GM19240 (cell line): ENCODE measurements around the gene CTNNA1.
"Not testable (repeated sequence)": the region's sequence is repeated elsewhere in the genome, so short reads cannot be mapped to it uniquely, and the experiment has no call there.

Experiments used
- DNase-seq: peaks from one replicate; pipeline ENCODE4 v3.0.0; 2011; ENCODE audit warnings: low spot score; ENCODE audit not compliant: insufficient read length

Gene CTNNA1

DNA sequence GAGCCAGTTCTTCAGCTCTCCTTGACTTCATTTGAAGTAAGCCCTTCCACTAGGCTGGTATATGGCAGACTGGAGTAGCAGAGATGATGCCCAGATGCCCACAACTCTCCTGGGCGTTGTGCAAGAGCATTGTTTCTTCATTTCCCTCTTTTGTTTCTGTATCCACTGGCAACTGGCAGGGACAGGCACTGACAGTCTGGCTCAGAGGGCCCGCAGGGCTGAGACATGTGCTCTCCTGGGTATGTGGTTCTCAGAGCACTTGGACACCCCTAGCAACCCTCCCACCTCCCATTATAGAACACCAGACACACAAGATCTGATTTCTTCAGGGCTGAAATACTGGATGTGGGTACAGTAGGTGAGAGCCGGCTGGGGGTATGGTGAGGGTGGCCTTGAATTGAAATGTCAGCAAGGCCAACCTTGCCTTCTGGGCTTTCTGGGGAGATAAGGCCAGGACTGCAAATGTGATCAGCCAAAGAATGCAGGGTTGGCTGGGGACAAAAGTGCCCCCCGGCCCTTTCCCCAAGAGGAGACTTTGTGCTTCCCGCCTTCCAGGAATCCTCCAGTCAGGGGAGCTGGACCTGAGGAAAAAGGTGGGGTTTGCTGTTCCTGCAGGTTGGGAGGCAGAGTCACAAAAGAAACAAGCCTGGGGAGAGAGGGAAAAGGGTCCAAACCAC, 28.6 kb upstream of the CTNNA1 start:
- DNase-seq: no peak

DNA sequence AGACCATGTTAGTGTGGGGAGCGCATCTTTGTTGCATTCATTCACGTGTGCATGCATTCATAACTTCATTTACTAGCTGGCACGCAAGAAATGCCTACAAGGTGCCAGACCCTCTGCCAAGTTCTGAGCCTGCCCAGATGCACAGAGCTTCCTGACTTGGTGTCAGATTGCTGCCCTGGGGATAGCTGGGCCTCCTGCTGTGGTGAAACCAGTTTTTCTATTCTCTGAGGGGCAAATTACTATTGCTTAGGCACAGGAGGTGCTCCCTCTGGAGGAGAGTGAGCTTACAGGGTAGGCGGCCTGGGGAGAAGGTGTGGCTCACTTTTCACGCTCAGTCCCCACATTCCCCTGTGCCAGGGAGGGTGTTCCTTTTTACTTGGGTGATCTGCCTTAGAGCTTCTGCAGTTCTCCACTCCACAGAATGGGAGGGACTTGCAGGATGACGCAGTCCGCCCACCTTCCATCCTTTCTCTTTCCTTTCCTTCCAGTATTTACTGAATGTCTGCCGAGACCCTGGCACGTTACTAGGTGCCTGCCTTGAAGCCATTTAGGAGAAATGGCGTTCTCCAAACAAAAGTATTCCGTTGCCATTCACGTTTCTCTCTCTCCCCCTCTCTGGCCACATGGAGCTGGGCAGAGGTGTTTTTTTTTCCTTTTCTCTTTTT, 27.9 kb upstream of the CTNNA1 start:
- DNase-seq: no peak

GRCh38 chr5:138725818-138726416, 27.3 kb upstream of the CTNNA1 start:
- no peak for DNase-seq

DNA sequence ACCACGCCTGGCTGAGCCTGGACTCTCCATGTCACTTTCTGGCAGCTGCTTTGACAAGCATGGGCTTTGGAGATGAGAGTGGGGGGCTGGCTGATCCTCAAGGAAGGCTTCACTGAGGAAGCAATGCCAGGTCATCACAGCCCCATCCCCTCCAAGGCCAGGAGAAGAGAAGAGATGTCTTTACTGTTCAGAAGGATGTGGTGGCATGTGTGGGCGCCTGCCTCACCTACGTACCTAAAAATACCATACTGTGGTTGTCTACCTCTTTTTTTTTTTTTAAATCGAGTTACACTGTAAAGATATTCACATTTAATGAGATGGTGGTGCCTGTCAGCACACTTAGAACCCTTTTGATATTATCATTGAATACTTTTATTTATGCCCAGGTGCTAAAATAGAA, 26.4 kb upstream of the CTNNA1 start:
- no peak for DNase-seq

- DNase-seq: not testable (repeated sequence)
Observed at GRCh38 chr5:138730496-138730895, 22.7 kb upstream of the CTNNA1 start.

DNA sequence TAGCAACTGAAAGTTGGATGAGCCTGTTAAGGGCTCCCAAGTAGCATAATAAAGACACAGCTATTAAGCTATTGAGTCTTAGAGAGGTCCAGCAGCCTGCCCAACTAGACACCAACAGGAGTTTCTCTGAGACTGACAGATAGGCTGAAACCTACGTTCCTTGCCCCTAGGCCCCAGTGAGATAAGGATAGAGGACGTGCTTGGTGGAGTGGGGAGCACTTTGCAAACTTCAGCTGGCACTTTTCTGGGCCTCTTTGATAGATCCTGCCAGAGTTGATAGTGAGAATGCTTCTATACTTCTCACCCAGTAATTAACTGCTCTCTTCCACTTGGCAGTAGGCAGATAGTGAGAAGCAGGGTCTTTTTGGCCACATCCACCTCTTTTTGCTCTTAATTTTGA, 20.8 kb upstream of the CTNNA1 start:
- DNase-seq: no peak

DNA sequence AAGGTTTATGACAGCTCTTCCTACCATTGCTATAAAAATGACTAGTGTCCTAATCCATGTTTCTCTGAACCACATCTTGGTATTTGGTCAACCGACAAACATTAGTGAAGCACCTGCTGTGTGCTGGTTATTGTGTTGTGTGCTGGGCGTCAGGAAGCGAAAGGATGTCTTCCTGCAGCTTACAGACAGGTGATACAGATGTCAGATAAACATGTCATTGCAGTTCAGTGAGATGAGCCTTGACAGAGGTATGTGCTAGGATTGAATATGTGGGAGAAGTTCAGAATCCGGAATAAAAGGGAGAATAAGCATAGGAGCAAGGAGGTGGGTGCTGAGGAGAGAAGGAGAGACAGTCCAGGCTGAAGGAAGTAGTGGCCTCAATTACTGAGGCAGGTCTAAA, 20.3 kb upstream of the CTNNA1 start:
- no peak for DNase-seq

DNA sequence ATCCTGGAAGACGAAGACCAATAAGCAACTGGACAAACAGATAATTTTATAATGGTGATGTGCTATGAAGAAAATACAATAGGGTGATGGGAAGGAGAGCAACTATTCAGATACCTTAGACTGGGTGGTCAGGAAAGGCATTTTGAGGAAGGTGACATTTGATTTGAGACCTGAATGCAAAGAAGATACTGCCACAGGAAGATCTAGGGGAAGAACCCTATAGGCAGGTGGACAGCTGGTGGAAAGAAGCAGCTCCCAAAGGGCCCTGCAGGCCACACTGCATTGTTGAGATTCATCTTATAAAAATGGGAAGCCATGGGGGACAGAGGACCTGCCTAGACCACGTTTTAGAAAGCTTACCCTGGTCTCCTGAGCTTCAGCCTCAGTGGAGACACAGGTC, 19.7 kb upstream of the CTNNA1 start:
- DNase-seq: no peak

GRCh38 chr5:138736293-138736692, 16.9 kb upstream of the CTNNA1 start:
- DNase-seq: no peak

DNA sequence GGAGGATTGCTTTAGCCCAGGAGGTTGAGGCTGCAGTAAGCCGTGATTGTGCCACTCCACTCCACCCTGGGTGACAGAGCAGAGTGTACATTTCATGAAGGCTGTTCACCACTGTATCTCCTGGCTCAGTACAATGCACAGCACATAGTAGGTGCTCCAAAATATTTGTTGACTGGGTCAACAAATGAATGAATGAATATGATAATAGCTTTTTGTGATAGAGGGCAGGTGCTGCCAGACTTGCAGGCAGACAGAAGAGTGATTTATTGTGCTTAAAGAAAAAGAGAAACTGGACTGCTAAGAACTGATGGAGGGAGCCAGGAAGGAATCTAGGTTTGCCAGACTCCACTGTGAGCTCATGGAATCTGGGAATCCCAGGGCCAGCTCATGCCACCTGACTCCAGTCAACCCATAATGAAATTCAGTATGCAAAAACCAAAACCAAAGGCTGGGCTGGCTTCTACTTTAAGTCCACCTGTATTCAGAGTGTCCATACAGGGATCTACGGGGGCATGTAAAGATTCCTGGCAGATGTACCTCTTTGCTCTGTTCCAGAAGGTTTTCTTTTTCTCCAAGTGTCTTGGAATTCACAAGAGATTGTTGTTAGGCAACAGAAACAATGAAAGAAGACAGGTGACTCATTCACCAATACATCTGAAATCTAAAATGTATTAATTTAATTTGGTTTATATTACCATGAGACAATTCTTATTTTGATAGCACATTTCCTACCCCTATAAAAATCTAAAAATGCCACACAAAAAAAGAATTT, 15.5 kb upstream of the CTNNA1 start:
- DNase-seq: no peak

DNA sequence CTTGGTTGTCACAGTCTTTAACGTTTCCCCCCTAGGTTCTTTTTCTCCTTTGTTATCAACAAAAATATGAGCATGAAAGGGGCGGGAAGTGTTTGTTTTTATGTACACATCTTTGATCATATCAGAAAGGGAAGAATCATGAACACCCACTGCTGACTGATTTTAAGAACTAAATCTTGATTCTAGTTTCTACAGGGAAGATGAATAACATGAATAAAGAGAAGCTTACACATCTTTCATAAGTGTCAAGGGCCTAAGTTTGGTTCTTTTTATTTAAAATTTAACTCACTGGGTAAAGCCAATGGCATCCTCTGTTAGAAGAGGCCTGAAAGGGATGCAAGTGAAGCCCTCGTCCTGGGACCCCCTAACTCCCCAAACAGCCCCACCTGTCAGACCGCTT, 14.8 kb upstream of the CTNNA1 start:
- no peak for DNase-seq

GRCh38 chr5:138739938-138740337, 13.3 kb upstream of the CTNNA1 start:
- DNase-seq: no peak

DNA sequence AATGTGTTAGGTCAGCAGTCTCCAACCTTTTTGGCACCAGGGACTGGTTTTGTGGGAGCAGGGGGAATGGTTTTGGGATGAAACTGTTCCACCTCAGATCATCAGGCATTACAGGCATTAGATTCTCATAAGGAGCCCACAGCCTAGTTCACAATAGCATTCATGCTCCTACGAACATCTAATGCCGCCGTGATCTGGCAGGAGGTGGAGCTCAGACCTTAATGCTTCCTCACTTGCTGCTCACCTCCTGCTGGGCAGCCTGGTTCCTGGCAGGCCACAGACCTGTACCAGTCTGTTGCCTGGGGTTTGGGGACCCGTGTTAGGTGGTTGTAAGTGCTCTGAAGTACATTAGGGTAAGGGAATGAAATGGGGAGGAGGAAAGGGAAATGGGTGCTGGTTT, 9.7 kb upstream of the CTNNA1 start:
- DNase-seq: no peak

DNA sequence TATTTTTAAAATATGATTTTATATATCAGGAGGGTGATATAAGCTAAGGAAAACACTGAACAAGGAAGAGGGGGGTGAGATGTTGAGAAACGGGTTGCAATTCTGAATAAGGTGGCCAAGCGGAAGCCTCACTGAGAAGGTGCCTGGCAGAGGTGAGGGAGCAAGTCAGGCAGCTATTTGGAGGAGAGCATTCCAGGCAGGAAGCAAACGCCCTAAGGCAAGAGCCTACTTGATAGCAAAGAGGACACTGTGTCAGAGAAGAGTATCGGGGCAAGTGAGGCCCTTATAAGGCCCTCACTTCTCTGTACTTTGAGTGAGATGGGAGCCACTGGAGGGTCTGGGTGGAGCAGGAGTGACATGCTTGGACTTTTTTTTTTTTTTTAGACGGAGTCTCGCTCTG, 8.0 kb upstream of the CTNNA1 start:
- no peak for DNase-seq

GRCh38 chr5:138748630-138749081, 4.6 kb upstream of the CTNNA1 start:
- DNase-seq: no peak

- DNase-seq: not testable (repeated sequence)
Observed at GRCh38 chr5:138751344-138751743, 1.9 kb upstream of the CTNNA1 start.

GRCh38 chr5:138752341-138752950, 779 bp upstream of the CTNNA1 start:
- no peak for DNase-seq

DNA sequence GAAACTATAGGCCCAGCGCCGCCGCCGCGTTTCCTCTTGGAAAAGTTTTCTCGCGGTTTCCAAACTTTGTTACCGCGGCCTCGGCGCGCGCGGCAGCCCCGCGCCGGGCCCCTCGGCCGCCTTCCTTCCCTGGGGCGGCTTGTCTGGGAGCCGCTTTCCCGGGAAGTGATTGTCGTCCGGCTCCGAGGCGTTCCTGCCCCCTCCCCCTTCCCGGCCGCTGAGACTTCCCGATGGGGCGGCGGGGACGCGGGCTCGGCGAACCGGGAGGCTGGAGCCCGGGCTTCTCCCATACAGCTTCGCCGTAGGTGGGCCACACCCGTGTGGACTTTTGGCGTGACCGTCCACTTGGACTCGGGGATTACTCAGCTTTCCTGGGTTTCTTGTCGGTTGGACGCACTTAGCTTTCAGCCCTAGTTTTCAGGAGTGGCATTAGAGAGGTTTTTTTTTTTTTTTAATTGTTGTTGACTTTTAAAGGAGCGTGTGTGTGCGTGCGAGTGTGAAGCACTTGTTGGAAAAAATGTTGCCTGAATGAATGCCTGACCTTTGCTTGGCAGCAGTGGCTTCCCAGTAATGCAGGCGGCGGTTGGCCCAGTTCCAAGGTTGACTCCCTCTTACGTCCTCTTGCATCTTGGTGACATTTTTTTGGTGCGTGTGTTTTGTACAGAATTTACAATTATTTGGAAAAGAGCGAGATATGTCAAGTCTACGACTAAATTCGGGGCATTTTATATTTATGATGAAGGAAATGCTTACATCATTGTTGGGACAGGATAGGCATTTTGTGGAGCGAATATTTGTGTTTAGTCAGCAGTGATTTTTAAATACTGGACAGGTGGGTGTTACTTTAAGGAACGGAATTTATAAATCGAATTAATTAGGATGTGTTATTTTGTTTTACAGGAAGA, 821 bp downstream of the CTNNA1 start:
- no peak for DNase-seq

DNA sequence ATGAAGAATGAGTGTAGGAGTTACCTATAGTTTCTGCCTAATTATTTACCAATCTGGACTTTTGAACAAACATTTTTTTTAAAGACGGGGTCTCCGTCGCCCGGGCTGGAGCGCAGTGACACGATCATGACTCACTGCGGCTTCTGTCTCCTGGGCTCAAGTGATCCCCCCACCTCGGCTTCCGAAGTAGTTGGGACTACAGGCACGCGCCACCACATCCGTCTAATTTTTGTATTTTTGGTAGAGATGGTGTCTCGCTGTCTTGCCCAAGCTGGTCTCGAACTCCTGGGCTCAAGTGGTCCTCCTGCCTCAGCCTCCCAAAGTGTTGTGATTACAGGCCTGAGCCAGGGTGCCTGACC, 1.5 kb downstream of the CTNNA1 start:
- no peak for DNase-seq

DNA sequence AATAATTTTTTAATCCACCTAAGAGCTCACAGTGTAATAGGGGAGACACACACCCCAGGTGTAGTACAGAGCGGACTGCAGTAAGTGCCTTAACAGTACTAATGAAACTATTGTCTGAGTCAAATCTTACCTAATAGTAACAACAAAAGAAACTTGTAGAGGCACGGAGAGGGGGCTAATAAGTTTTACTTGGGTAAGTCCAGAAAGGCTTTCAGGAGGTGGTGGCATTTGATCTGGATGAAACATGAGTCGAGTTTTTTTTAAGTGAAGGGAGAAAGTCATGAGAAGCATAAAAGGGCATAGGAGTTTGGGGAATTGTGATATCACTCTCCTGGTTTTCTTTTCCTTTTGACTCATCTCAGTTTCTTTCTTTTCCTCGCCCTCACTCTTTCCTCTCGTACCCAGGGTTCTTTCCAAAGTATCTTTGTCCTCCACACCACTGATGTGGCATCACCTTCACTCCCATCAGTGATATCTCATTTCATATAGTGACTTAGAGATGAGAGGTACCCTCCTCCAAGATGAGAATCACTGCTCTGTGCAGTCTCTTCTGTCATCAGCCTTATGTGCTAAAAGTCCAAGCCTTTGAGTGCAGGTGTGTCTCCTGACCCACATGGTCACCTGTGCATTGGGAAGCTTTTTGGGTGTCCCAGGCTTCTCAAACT, 2.0 kb downstream of the CTNNA1 start:
- DNase-seq: no peak
